NCI-H345 treated with DMSO at 0.1 percent for 48 hours (cell line): Measurements from ENCODE around the gene GPR171.

Source experiments
- DNase-seq: peaks from one replicate; lab custom pipeline; 2025; ENCODE audit not compliant: unreplicated experiment; lab: John Stamatoyannopoulos, UW

Gene GPR171

DNA sequence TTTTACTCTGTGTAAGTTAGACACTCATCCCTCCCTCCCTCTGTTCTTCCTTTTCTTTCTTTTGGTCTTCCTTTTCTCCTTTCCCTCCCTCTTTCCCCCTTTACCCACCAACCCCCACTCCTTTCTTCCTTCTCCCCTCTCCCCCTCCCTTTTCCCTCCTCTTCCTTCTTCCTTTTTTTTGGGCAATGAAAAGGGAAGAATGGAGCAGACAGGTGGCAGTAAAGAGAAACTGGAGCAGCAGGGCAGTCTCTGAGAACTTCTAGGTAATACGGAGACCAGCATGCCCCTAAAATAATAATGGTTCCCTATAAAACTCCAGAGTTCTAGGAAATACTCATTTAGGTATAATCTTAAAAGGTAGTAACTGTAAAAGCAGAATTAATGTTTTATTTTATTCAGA, 11.4 kb upstream of the GPR171 start:
- no peak for DNase-seq

DNA sequence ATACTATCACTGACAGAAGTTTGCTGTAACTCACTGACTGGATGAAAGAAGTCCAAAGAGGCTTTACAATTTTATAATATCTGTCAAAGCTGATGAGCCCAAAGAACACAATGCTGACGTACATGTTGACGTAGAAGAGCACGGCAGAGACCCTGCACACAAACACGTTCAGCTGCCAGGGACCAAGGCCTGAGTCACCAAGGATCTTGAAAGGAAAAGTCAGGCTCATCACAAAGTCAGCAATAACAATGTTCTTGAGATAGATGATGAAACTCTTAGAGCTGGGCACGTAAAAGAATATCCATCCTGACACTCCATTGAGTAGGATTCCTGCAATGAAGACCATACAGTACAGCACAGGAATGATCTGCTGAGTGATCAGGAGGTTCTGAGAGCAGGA, 10.9 kb upstream of the GPR171 start:
- DNase-seq = no peak

DNA sequence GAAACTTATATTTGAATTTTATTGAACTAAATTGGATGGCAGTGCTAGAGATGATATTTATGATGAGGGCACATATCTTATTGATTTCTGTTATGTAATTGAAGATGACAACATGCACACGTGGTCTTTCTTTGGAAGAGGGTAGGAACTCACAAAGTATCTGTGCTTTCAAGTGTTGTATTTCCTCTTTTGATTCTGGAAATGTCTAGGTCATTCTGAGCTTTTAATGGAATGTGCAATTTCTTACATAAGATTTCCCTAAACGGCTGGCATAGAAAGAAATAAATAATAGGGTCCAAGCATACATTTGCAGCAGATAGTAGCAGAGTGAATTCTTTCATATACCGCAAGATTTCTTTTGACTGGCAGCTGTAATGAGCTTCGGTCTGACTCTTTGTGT, 10.1 kb upstream of the GPR171 start:
- DNase-seq = no peak

DNA sequence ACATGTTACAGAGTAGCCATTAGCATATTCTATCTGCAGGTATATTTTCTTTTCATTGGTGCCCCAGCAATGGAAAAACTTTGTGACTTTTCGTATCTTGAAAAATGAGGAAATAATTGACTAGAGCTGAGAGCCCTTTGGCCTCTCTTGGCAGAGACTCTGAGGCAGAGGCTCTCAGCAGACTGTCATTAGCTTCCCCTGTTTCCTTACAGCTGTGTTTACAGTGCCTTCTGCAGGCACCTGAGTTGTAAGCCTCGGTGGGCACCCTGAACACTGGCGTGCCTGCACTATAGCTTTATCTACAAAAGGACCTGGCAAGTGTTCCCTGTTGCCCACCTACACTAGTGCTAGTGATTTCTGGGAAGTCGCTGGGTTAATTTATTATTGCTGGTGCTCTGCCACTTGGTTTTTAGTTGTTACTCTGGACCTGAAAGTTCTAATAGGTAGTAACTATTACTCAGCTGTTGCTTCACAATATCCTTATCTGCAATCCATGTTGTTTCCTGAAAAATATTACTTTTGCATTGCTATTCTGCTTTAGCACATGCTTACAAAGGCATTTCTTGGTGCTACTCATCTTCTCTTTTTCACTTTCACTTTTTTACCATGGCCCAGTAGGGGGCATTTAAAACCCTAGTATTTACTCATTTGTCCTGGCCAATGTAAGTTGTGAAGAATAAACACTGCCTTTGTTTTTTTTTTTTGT, 7.8 kb upstream of the GPR171 start:
- no peak for DNase-seq

DNA sequence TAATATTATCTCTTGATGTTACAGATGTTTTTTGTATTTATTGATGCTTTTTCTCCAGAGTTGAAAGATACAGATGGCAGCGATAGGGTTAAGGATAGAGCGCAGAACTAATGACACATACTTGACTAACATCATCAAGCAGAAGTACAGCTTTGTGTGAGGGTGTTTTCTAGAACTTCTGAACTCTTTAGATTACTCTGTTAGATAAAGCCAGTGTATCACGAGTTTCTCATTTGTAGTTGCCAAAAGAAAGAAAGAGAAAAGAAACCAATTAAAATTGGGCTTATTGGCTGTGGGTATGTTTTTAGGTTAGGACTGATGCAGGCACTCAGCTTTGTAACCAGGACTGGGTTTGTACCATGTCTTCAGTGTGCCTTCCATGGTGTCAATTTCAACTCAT, 6.6 kb upstream of the GPR171 start:
- DNase-seq = no peak

DNA sequence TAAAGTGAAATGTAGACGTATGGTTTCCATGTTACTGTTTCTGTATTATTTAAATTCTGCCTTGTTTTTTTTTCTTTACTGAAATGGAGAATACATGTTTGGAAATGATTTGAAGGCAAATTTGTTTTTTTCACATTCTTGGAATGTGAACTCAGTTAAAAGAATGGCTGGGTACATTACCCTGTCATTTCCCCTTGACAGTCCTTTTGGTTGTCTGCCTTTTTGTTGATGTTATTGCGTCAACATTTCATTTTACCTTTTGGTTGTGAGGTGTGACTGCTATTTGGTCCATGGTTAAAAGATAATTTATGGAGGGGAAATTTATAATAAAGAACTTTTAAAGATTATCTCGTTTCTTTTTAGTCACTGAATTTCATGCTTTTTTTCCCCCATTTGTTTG, 3.2 kb upstream of the GPR171 start:
- no peak for DNase-seq

DNA sequence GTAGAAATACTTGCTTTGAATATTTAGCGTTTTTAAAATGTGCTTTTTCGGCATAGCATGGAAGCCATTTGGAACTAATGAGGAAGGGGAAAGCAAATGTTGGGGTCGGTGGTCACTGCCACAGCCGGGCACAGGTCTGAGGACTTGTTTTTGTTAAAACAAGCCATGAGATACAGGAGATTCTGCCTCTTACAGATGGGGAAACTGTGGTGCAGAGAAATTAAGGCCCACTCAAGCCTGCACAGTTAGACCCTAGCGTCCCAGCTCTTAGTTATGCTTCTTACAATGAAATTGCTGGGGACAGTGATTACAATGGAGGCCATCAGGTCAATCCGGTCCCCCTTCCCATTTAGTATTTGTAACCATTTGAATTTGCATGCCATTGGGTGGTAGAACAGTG, 2.5 kb upstream of the GPR171 start:
- DNase-seq = no peak

DNA sequence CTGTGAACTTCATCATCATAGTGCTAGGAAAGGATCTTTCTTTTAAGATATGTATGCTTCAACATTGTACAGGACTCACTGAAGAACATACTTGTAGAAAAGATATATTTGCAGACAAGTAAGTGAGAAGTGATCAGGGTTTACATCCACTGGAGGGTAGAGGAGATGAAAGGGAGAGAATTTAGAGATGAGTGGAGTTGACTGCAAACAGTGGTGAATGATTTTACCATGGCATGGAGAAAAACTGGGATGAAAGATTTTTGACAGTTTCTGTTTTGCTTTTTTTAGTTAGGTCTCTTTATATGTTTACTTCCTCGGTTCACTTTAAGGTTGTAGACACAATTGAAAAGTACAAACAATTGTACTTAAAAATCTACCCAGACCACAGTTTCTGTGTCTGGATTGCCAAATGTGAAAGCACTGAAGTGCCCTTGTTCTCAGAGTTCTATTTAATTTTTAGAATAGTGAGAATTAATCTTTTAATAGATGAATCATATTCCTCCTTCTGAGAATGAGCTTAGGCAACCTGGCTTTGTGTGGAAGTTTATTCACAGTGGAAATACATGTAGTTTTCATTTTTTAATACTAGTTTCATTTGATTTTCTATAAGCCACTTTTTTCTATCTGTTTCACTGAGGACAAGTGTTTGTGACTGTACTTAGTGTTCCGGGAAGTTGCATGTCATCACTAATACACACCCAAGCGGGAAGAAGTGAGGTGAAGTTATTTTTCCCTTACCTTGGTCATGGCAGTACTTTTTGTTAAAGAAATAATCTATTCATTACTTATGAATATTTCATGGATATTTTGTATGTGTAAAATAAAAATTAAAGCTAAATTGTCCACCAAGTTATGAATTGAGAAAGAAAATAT, 1.8 kb upstream of the GPR171 start:
- DNase-seq = no peak

DNA sequence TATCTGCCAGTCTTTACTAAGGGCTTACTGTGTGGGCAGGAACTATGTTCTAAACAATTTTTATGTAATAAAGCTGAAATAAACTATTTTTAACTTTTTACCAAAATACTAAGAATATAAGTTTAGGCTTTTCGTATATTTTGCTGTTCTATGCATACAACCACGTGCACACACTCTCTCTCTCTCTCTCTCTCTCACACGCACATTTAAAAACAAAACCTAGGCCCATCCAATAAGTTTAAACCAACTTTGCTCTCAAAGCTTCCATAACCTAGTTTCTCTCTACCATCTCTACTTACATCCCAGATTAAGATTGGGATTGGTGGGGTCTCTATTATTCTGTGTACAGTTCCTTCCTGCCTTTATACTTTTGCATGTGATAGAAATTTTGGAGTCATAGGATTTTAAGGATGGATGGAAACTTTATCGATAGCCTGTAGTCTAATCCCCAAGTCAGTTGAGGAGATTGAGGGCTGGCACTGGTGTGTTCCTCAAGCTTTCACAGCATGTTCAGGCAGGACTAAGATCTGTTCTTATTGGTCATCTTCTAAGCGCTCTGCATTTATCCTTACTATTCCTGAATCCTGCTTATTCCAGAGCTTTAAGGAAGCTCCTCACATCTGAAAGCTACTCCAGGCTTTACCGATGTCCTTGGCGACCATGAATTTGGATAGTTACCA, 1.8 kb downstream of the GPR171 start:
- no peak for DNase-seq

DNA sequence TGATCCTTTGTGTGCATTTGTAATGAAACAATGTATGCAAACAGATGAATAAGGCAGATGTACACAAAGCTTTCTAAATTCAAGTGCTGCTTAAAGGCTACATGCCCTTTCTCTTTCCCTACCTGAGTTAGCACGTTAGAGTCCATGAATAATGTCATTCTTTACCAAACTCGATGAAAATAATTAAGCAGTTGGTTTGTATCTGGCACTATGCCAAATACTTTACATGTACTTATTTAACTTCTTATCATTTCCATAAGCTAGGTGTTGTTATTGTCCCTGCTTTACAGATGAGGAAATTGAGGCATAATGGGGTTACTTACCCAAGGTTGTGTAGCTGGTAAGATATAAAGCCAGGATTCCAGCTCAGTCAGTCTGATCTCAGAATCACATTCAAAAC, 2.4 kb downstream of the GPR171 start:
- no peak for DNase-seq

DNA sequence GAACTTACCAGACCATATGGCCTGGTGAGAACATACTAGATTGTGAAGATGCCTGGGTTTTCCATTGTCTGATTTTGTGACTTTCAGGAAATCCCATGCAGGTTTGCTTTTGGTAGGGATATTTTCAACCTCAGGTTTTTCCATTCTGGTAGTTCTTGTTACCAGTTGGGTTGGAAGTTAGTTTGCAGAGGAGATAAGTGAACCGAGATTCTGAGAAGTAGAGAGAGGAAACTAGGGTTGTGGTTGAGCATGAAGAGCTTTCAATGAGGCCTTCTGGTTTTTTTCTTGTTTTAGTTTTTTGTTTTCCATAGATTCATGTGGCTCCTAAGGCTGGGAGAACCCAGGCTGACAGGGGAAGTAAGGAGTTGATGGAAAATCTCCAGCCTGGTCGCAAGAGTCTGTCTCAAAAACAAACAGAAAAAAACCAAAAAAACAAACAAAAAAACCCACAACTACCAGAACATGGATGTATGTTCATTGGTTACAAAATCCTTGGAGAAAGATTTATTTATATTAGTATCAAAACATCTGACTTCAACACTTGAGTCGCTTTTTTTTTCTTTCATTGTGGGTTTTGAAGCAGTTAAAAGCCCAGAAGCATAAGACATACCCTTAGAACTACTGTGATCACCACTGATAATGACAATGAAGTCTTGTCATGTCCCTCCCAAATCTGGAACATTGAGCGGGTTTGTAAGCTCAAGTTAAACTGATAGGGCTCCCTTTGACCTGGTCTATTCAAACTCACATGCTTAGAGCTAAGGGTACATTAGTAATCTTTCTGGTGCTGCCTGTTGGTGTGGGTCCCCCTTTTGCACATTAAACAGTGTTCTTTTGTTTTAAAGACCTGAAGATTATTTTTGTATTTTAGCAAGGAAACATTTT, 3.2 kb downstream of the GPR171 start:
- no peak for DNase-seq

DNA sequence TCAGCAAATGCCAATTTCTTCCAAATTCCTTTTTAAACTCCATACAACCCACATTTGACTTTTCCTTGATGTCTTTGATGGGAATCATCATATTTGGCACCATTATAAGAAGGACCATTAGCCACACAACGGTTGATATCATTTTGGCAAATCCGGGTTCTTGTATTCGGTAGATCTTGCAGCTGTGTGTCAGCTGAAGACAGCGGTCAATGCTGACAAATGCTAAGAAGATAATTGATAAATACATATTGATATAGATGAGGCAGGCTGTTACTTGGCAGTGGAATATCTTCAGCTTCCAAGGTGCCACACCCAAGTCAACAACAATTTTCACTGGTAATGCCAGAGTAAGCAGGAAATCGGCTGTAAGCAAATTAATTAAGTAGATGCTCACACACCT, 4.2 kb downstream of the GPR171 start:
- no peak for DNase-seq

DNA sequence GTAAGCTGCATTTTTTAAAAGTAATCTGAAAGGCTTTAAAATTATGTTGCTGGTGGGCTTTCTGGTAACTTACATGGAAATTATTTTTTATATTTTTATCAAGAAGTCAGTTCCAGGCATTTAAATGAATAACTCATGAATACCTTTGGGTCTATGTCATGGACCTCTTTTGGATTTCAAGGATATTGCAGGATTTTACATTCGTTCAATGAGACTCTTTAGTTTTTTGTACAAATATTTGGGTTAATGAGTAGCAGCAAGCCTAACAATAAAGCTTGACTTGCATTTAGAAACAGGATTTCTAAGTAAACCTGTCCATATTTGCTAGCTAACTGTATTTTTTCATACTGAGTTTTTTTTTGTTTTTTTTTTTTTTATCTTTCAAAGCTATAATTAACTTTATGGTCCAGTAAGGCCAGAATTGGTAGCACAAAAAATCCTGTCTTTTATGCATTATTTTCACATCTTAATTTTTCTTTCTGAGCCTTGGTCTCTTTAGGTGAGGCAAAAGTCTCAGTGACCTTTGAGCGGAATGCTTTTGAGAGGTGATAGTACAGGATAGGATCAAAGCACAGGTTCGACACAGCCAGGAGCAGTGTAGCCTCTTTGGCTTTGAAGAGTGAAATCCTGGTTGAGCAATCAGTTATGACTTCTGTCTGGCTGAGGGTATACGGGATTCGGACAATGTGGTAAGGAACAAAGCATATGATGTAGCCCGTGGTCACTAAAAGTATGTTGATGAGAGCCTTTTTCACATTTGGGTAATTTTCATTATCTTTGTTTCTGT, 4.8 kb downstream of the GPR171 start:
- no peak for DNase-seq

DNA sequence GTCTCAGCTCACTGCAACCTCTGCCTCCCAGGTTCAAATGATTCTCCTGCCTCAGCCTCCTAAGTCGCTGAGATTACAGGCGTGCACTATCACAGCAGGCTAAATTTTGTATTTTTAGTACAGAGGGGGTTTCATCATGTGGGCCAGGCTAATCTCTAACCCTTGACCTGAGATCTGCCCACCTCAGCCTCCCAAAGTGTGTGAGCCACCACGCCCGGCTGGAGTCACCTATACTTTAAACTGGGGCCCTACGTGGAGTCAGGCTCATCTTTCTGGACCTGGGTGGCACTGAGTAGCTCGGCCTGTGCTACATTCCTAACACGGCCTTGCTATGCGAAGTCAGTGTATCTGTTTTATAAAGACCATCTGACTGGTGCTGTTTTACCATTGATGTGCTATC, 5.8 kb downstream of the GPR171 start:
- DNase-seq = no peak

DNA sequence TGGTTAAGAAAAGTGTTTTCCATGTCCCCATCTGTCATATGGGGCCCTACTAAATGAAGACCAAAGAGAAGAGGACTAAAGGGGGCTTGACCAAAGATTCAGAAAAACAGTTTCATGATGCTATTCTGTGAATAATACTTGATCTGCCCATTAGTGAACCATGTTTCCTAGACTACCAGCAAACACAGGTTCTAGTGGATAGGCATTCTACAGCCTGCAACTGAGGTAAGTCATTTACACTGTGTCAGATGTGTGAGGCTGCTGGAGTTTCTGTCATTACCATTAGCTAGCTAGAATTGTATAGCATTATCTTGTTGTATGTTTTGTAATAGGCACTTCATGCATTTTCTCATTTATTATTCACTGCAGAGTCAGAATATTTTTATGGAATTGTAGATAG, 6.6 kb downstream of the GPR171 start:
- DNase-seq = no peak

DNA sequence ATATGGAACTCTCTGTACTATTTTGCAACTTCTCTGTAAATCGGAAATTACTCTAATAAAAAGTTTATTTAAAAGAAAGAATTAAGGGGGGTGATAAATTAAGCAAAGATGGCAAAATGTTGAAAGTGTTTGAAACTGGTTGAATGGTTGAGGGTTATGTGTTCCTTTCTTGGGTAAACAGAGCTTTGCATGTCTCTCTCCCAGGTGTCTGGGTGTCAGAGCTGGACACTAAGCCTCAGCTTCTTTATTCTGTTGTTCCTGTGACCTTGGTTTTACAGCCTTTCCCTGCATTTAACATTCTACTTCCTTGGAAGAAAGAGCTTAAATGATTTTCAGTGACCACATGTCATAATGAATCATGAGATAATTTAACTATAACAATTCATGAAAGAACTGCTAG, 7.2 kb downstream of the GPR171 start:
- no peak for DNase-seq

DNA sequence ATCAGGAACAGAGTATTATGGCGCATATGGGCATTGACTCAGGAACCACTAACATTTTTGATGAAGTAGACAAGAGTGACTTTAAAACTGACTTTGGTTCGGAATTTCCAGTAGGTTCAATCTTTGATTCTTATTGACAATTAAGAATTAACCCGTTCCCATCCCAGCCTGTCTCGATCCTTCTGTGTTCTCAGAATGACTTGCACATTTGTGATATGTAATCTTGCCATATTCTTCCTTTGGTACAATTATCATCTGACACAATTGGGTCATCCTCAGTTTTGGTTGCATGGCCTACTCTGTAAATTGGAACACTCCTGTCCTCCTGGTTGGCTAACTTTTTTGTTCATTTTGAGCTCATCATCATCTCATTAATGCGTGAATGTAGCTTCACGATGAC, 10.5 kb downstream of the GPR171 start:
- DNase-seq = no peak

DNA sequence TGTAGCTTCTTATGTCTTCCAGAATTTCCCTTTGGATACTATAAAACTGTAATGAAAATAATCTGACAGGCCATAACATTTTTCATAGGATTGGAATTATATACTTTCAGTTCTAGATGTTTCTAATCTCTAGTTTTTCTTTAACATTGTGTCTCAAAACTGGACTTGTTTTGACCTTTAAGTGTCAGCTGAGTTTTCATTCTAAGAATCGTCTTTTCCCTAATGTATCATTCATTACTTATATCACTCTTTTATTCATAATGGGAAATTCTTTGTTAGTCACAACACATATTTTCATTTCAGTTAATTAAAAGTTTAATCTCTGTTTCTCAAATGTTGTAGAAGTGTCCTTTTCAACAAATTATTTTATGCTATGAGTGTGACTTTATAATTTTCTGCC, 11.9 kb downstream of the GPR171 start:
- DNase-seq = no peak

DNA sequence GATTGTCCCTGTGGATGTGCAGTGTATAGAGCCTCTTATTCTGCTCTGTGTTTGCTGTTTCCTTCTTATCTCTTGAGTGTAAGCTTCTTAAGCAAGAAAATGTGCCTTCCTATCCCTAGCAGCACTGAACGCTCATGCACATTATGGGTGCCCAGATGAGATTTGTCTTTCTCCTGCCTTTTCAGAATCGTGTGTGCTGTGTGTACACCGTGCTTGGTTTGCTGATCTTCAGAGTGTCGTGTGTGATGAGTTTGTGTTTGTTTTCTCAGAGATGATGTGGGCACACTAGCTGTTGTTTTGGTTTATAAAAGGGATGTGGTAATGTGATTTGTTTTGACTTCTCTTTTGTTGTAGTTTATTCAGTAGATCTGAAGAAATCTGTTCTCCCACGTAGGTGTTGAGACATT, 19.7 kb downstream of the GPR171 start:
- DNase-seq = no peak

DNA sequence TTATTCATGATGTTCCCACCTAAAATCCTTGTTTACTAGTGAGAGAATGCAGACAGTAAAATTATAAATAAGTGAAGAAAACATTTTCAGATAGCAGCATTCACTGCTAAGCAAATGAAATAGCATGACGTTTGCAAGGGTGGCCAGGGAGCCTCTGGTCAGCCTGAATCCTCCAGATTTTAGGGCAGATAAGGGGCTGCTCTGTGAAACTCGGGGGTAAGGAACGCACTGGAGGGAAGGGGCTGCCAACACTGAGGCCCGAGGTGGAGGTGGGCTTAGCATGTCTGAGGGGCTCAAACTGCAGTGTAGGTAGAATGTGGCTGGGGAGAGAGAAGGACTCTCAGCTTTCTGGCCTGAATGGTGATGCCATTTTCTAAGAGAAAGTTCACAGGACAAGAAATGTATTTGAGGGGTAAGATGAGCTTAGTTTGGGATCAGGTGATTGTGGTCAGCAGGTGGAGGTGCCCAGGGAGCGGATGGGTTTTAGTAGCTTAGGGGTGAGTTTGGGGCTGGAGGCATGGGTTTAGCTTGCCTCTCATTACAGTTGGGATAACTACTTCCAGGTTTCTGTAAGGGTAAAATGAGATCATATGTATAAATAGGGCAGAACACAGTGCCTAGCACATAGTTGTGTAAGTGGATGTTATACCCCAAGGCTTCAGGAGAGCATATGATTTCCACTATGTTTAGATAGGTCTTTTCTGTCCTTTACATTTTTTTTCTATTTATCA, 20.5 kb downstream of the GPR171 start:
- DNase-seq = no peak
